Stimulated activated CD8-positive, alpha-beta memory T cell treated with anti-CD3 and anti-CD28 coated beads, Interleukin-4, amount 100 ng/mL, for 4 hours (primary cell): ENCODE measurements around the gene HSPBAP1.
"Not testable (repeated sequence)": the region's sequence is repeated elsewhere in the genome, so short reads cannot be mapped to it uniquely, and the experiment has no call there.

Source experiments
- DNase-seq, 2 donors: peaks; one replicate each; pipeline ENCODE4 v3.0.0-alpha.2; 2020; ENCODE audit warnings: low read depth in 2 of 2, low spot score in 1 of 2

HSPBAP1 gene

GRCh38 chr3:122785231-122785630, 8.4 kb downstream of the HSPBAP1 start:
- DNase-seq = no peak

DNA sequence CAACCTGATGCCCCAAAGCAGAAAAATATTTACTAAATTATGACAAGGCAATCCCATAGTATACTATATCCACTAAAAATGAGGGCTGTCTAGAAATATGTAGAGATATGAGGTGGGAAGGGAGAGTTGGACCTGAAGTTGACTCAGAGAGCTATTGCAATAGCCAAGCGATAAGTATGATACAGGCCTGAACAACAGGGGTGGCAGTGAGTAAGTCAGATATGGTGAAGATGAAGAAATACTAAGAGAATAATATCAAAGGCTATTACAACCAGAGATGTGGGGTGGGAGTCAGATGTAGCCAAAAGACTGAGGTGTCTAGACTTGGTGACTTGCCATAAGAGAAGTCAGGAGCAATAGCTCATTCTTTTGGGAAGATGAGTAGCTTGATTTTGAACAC, 9.2 kb downstream of the HSPBAP1 start:
- DNase-seq = no peak

DNA sequence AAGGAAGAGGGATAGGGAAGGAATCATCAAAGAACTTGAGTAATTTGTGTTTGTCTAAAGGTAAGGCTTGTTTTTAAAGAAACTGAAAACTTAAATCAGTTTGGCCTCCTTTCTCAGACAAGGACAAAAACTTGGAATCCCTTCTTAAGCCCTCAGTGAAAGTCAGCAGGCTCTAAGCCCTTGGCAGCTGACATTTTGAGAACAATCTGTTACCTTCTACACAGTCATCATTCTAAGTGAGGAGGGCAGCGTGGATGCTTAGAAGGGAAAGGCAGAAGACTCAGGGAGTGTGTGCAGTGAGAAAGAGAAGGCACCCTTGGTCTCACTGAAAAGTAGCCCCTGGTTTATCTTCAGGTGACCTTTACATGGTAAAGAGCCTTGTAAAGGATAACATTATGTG, 10.8 kb downstream of the HSPBAP1 start:
- no peak for DNase-seq

DNA sequence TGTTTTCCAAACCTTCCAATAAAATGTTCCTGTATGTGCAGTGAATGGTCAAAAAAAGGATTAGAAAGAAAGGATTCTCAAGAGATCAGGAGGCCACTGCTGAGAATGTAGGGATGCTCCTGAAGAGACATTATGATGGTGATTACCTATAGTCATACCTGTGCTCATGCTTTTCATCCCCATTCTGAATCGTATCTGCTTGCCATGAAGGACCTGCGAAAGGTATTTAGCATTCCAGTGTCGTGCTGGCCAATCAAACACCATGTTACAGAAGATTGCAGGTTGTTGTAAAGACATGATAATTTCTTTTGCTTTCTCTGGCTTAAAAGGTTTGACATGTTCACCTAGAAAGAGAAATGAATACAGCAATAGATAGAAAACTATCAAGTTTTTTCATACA, 16.1 kb downstream of the HSPBAP1 start:
- no peak for DNase-seq

DNA sequence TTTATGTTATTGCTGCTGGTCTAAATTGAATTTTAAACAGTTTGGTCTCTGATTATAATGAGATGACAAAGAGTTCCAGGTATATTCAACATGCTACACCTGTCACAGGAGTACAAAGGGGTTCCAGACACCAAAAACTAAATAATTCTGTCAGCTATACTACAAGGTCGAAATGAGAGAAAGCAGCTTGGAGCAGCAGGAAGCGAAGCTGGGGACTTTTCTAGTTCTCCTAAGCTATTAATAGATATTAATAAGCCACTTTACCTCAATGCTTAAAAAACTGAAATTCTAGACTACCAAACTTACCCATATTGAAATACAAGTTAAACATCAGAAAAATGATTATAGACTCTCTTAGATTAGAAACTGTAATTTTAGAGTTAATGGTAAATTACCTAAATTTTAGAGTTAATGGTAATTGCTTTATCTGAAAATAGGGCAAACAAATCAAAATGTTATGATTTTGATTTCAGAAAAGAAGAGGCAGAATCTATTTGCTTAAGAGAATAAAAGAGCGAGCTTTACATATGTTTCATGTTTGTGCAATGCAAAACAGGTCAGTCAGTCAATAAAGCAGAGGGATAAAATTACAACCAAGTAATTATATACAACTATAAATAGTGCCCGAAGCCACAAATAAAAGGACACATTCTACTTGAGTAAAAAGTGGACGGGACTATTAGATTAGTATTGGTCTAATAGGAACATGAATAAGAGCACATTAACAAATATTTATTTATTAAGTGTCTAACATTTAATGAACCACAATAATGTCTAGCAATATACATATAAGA, 16.8 kb downstream of the HSPBAP1 start:
- no peak for DNase-seq

GRCh38 chr3:122774564-122774963, 19.1 kb downstream of the HSPBAP1 start:
- DNase-seq = no peak

DNA sequence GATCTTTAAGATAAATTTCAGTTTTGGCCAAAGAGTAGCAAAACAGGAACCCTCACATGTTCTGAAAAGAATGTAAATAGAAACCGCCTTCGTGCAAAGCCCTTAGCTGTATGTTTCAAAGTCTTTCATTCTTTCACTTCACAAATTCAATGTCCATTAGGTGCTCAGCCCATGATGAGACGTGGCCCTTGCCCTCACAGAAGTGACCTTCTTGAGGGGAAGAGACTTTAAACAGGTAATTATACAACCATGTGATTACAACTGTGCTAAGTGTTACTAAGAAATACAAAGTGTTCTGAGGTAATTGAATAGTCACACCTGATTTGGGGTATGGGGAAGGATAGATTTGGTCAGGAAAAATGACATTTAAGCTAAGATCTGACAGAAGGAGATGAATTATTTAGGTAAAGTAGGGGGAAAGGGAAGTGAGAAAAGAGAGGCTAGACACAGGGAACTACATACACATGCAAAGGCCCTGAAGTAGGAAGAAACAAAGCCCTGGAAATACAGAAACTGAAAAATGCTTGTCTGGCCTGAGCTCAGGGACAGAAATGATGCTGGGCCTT, 19.6 kb downstream of the HSPBAP1 start:
- DNase-seq = no peak

- no peak for DNase-seq
Measured at GRCh38 chr3:122772827-122773226, 20.8 kb downstream of the HSPBAP1 start.

GRCh38 chr3:122770521-122771202, 23.0 kb downstream of the HSPBAP1 start:
- no peak for DNase-seq

GRCh38 chr3:122767540-122768372, 25.9 kb downstream of the HSPBAP1 start:
- DNase-seq = no peak

DNA sequence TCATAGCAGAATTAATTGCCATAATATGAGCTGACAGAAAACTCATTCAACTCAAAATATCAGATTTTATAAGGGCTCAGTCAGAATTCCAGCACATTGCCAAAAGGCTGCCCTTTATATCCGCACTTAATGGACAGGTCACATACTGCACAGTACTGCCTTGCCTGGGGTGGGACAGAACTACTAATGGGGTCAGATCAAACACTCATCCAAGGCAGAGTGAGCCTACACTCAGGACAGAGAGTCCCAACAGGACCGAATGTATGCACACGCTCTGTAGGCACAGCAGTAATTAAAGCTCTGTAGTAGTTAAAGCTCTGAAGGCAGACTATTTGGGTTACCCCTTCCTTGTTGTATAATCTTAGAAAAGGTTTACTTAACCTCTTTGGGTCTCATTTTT, 27.2 kb downstream of the HSPBAP1 start:
- no peak for DNase-seq

DNA sequence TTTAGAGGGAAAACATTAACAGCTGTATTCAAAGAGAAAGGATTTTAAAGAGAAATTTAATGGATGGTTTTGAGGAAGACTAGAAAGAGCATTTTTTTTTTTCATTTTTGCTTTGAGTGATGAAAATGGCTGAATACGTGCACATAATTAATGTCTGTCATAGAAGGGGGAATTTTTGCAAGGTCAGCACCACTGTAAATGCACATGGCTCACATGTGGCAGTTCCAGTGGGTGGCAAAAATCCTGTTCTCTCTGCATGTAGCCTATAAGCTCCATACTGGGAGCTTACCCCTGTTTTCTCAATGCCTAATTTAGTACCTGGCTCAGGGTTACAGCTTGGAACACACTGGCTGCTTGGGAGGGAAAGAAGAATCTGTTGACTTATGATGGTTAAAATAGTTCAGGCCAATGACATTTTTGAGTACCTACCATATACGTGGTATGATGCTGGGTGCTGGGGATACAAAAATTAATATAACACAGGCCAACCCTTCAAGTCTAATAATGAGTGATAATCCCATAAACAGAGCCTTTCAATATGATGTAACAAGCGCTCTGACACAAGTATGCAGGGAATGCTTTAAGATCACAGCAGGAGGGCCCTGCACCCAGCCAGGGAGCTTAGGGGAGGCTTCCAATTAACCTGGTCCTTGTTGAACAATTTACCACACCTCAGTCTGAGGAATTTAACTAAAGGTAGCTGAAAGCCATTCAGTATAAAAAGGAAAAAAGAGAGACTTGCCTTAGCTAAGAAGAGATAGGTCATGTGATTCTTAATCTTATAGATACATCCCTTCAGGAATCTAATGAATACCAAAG, 33.0 kb downstream of the HSPBAP1 start:
- no peak for DNase-seq

GRCh38 chr3:122758877-122759560, 34.6 kb downstream of the HSPBAP1 start:
- no peak for DNase-seq

GRCh38 chr3:122755491-122755890, 38.1 kb downstream of the HSPBAP1 start:
- no peak for DNase-seq

- no peak for DNase-seq
Measured at GRCh38 chr3:122754929-122755328, 38.7 kb downstream of the HSPBAP1 start.

DNA sequence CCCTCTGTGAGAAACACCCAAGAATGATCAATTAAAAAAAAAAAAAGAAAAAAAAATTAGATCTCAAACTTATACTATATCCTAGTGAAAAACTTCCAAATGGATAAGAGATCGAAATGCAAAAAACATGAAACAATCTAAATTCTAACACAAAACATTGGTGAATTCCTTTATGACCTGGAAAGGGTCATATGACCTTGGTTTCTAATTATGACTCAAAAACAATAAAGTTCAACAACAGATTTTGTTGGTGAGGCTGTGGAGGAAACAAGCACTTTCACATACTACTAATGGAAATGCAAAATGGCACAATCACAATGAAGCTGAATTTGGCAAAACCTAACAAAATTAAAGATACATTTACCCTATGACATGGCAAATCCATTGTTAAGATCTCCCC, 45.3 kb downstream of the HSPBAP1 start:
- DNase-seq = no peak

- DNase-seq = not testable (repeated sequence)
Measured at GRCh38 chr3:122747295-122747694, 46.3 kb downstream of the HSPBAP1 start.

DNA sequence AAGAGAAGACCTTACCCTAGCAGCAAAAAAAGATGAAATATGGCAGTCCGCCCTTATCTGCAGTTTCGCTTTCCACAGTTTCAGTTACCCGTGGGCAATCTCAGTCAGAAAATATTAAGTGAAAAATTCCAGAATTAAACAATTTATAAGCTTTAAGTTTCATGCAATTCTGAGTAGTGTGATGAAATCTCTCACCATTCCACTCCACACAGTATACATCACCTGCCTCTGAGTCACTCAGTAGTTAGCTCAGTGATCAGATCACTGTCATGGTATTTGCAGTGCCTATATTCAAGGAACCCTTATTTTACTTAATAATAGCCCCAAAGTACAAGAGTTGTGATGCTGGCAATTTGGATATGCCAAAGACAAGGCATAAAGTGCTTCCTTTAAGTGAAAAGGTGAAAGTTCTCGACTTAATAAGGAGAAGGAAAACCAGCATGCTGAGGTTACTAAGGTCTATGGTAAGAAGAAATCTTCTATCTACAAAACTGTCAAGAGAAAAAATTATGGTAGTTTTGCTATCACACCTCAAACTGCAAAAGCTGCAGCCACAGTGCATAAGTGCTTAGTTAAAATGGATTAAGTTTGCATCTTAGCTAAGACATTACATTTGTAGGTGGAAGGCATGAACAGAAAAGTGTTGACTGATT, 48.1 kb downstream of the HSPBAP1 start:
- no peak for DNase-seq

- no peak for DNase-seq
Measured at GRCh38 chr3:122743581-122744120, 50.0 kb downstream of the HSPBAP1 start.
